ENCODE measurements around the gene KIF16B.

GRCh38 chr20:16441546-16442164 is 131.6 kb downstream of the KIF16B start:
- TF ChIP-seq, protein P1, sequence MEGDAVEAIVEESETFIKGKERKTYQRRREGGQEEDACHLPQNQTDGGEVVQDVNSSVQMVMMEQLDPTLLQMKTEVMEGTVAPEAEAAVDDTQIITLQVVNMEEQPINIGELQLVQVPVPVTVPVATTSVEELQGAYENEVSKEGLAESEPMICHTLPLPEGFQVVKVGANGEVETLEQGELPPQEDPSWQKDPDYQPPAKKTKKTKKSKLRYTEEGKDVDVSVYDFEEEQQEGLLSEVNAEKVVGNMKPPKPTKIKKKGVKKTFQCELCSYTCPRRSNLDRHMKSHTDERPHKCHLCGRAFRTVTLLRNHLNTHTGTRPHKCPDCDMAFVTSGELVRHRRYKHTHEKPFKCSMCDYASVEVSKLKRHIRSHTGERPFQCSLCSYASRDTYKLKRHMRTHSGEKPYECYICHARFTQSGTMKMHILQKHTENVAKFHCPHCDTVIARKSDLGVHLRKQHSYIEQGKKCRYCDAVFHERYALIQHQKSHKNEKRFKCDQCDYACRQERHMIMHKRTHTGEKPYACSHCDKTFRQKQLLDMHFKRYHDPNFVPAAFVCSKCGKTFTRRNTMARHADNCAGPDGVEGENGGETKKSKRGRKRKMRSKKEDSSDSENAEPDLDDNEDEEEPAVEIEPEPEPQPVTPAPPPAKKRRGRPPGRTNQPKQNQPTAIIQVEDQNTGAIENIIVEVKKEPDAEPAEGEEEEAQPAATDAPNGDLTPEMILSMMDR (IDR thresholded peaks at IDR 0.05), result no peak
- TF ChIP-seq POLR2AphosphoS5 (IDR thresholded peaks at IDR 0.05) (no peak), EP300 (IDR thresholded peaks at IDR 0.05) (no peak), POLR2A (IDR thresholded peaks at IDR 0.05) (no peak)

All from stomach (tissue), 4 donors.